GM12878 (cell line): Measurements from ENCODE around the gene POMC. TPM values are rescaled to one million over a fixed set of nuclear protein-coding genes. Genes with fewer than 3 reads are reported as not detected.

ENCODE experiments used
- KLF5 ChIP-seq: fragments of 450-650 bp; IDR thresholded peaks from 2 replicates; pipeline ENCODE4 v1.6.1; 2014; ENCODE audit warnings: mild to moderate bottlenecking; ENCODE audit not compliant: partially characterized antibody
- NKRF ChIP-seq: fragments of 450-650 bp; conservative IDR thresholded peaks from 2 replicates; pipeline ENCODE4 v1.6.1; 2017; ENCODE audit warnings: mild to moderate bottlenecking, moderate library complexity
- RAD21 ChIP-seq: IDR thresholded peaks from 2 replicates; pipeline ENCODE4 v1.6.1; 2011; ENCODE audit warnings: mild to moderate bottlenecking, low read depth, low read length, moderate library complexity; ENCODE audit not compliant: insufficient read depth
- RFX5 ChIP-seq: IDR thresholded peaks from 2 replicates; pipeline ENCODE4 v1.6.1; 2011; ENCODE audit warnings: low read depth, low read length, improper control_type of control experiment
- RUNX3 ChIP-seq: IDR thresholded peaks from 2 replicates; pipeline ENCODE4 v1.6.1; 2012; ENCODE audit warnings: low read length, inconsistent platforms
- SIN3A ChIP-seq: IDR thresholded peaks from 2 replicates; pipeline ENCODE4 v1.6.1; 2012; ENCODE audit warnings: low read depth, low read length, improper control_type of control experiment
- STAT1 ChIP-seq: fragments of 450-650 bp; conservative IDR thresholded peaks from 2 replicates; pipeline ENCODE4 v1.6.1; 2014; ENCODE audit warnings: antibody characterized with exemption, mild to moderate bottlenecking
- SUZ12 ChIP-seq: fragments of 200-600 bp; sonication (generic); IDR thresholded peaks from one replicate; pipeline ENCODE4 v1.6.1; 2018; ENCODE audit warnings: antibody characterized with exemption, mild to moderate bottlenecking; ENCODE audit not compliant: unreplicated experiment
- TCF12 ChIP-seq: IDR thresholded peaks from 2 replicates; pipeline ENCODE4 v1.6.1; 2011; ENCODE audit warnings: low read depth, mild to moderate bottlenecking, low read length
- polyA plus RNA-seq, 11 experiments: library from polyadenylated mRNA; depleted of rRNA in 4 of 11; unstranded in 6 of 11; stranded (reverse) in 5 of 11; fragments of >200 nt; fragmentation: Nextera tagmentation in 4 of 11; fragmentation: Illumina TruSeq in 1 of 11; extraction: Ambion mirVana in 4 of 11; extraction: Trizol in 1 of 11; gene quantifications; 1 replicate in 1 of 11; 2 replicates in 10 of 11; pipeline versions ENCODE4 v1.2.1 to v1.2.3, GENCODE V29; 2011 to 2016; ENCODE audit warnings: inconsistent platforms in 2 of 11, missing spikeins in 2 of 11, low read depth in 1 of 11
- total RNA-seq, 4 experiments: library from RNA; depleted of rRNA in 3 of 4; stranded (reverse); fragments of >200 nt in 3 of 4; fragmentation: Illumina TruSeq in 1 of 4; extraction: Trizol in 1 of 4; gene quantifications; 2 replicates each; pipeline versions ENCODE4 v1.2.1 to v1.2.3, GENCODE V29; 2013 to 2021
- TF ChIP-seq, protein P1 (sequence below): IDR thresholded peaks from 2 replicates; pipeline ENCODE4 v1.6.1; 2011; ENCODE audit warnings: borderline replicate concordance, low read depth, mild to moderate bottlenecking, moderate library complexity, mixed read lengths, low read length; ENCODE audit not compliant: insufficient read depth; ENCODE audit errors: extremely low read length
- TF ChIP-seq, protein P2 (sequence below): IDR thresholded peaks from 2 replicates; pipeline ENCODE4 v1.6.1; 2012; ENCODE audit warnings: low read length, inconsistent platforms

Gene POMC
- total and polyA plus RNA-seq, 10 of the 15 experiments (the other 5 are each of a cell fraction or from before 2014, with no cell fraction given) = 0.05 to 14.7 (median 6.8) TPM; not detected in 1

DNA sequence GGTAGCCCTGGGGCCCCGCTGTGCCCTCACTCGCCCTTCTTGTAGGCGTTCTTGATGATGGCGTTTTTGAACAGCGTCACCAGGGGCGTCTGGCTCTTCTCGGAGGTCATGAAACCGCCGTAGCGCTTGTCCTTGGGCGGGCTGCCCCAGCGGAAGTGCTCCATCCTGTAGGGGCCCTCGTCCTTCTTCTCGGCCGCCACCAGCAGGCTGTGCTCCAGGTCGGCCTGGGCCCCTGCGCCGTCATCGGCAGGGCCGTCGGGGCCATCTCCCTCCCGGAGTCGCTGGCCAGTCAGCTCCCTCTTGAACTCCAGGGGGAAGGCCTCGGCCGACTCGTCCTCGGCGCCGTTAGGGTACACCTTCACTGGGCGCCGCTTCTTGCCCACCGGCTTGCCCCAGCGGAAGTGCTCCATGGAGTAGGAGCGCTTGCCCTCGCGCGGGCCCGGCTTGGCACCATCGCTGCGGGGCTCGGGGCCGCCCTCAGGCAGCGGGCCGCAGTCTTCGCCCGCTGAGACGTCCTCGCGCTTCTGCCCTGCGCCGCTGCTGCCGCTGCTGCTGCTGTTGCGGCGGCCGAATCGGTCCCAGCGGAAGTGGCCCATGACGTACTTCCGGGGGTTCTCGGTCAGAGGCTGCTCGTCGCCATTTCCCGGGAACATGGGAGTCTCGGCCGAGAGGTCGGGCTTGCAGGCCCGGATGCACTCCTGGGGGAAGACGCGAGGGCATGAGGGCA is 7.2 kb downstream of the POMC start (continued):
- TF ChIP-seq NKRF (no peak), RFX5 (no peak), RUNX3 (no peak; the same call in 1 of the 2 replicates), KLF5 (no peak), TCF12 (no peak), RAD21 (no peak), SUZ12 (no peak), SIN3A (no peak), STAT1 (no peak)
- TF ChIP-seq, protein P1, sequence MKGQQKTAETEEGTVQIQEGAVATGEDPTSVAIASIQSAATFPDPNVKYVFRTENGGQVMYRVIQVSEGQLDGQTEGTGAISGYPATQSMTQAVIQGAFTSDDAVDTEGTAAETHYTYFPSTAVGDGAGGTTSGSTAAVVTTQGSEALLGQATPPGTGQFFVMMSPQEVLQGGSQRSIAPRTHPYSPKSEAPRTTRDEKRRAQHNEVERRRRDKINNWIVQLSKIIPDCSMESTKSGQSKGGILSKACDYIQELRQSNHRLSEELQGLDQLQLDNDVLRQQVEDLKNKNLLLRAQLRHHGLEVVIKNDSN = no peak
- TF ChIP-seq, protein P2, sequence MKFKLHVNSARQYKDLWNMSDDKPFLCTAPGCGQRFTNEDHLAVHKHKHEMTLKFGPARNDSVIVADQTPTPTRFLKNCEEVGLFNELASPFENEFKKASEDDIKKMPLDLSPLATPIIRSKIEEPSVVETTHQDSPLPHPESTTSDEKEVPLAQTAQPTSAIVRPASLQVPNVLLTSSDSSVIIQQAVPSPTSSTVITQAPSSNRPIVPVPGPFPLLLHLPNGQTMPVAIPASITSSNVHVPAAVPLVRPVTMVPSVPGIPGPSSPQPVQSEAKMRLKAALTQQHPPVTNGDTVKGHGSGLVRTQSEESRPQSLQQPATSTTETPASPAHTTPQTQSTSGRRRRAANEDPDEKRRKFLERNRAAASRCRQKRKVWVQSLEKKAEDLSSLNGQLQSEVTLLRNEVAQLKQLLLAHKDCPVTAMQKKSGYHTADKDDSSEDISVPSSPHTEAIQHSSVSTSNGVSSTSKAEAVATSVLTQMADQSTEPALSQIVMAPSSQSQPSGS = no peak
